Effector CD4-positive, alpha-beta T cell (primary cell): Measurements from ENCODE around the gene CATSPER2.
A peak's percentile ranks its signal among the peaks of the same experiment; 100 is the strongest.
"Not testable (repeated sequence)": the region's sequence is repeated elsewhere in the genome, so short reads cannot be mapped to it uniquely, and the experiment has no call there.

Experiments used
- DNase-seq: peaks from one replicate; pipeline ENCODE4 v3.0.0-alpha.2; 2020
- total RNA-seq: gene quantifications from one replicate; lab custom pipeline; 2026; lab: John Stamatoyannopoulos, UW

Gene CATSPER2
- total RNA-seq = 4.1 reads per million, percentile 16 among the genes with 10 or more reads in this experiment

GRCh38 chr15:43648649-43649429 lies at the start of gene CATSPER2:
Gene CATSPER2 (minus strand): TSS chr15:43648844. CDS start chr15:43648061, 783 bp downstream.
- DNase-seq = no peak

GRCh38 chr15:43693148-43694022 lies 44.7 kb upstream of the CATSPER2 start, which contains the start of gene CKMT1A:
Gene CKMT1A (plus strand): TSS chr15:43693859. CDS start chr15:43694051, 192 bp downstream.
- not testable (repeated sequence) for DNase-seq

- not testable (repeated sequence) for DNase-seq
These were observed 44.0 kb upstream of the CATSPER2 start for GRCh38 chr15:43692679-43693078.

- DNase-seq = not testable (repeated sequence)
These were observed 41.1 kb upstream of the CATSPER2 start for GRCh38 chr15:43689604-43690301.

- not testable (repeated sequence) for DNase-seq
These were observed 25.5 kb upstream of the CATSPER2 start for GRCh38 chr15:43674175-43674574.

GRCh38 chr15:43666177-43666576 lies 17.5 kb upstream of the CATSPER2 start:
- not testable (repeated sequence) for DNase-seq

GRCh38 chr15:43663333-43663732 lies 14.7 kb upstream of the CATSPER2 start:
- DNase-seq = not testable (repeated sequence)

- DNase-seq = not testable (repeated sequence)
These were observed 13.6 kb upstream of the CATSPER2 start for GRCh38 chr15:43662293-43662692.

GRCh38 chr15:43659727-43660126 lies 11.1 kb upstream of the CATSPER2 start:
- not testable (repeated sequence) for DNase-seq

- not testable (repeated sequence) for DNase-seq
These were observed 834 bp upstream of the CATSPER2 start for GRCh38 chr15:43649430-43649926.

GRCh38 chr15:43638464-43639204 lies 10.0 kb downstream of the CATSPER2 start:
- not testable (repeated sequence) for DNase-seq

GRCh38 chr15:43626937-43627336 lies 21.7 kb downstream of the CATSPER2 start:
- not testable (repeated sequence) for DNase-seq

- DNase-seq = no peak
These were observed 23.5 kb downstream of the CATSPER2 start for GRCh38 chr15:43625106-43625505.

- not testable (repeated sequence) for DNase-seq
These were observed 26.4 kb downstream of the CATSPER2 start for GRCh38 chr15:43622068-43622799.

GRCh38 chr15:43618700-43619099 lies 29.9 kb downstream of the CATSPER2 start, which contains the start of gene STRC:
Gene STRC (minus strand): TSS chr15:43618800. CDS start chr15:43618722, 78 bp downstream.
- not testable (repeated sequence) for DNase-seq

- not testable (repeated sequence) for DNase-seq
These were observed 30.9 kb downstream of the CATSPER2 start for GRCh38 chr15:43617750-43618149.

GRCh38 chr15:43602233-43602632 lies 46.4 kb downstream of the CATSPER2 start:
- not testable (repeated sequence) for DNase-seq

GRCh38 chr15:43600200-43600599 lies 48.4 kb downstream of the CATSPER2 start:
- DNase-seq = not testable (repeated sequence)

GRCh38 chr15:43599131-43599530 lies 49.5 kb downstream of the CATSPER2 start:
- not testable (repeated sequence) for DNase-seq
